ENCODE measurements around the gene MRPL53.

The MRPL53 gene

GRCh38 chr2:74499940-74500577 lies 27.6 kb upstream of the MRPL53 start:
- Histone ChIP-seq H3K36me3 (ENCODE audit: low read length) (no peaks in the 10 kb centered on the region), H3K9me3 (ENCODE audit: insufficient read depth, low read length) (no peaks in the 10 kb centered on the region), H3K79me2 (ENCODE audit: insufficient read depth, low read length) (no peaks in the 10 kb centered on the region), H4K20me1 (ENCODE audit: low read depth, low read length) (no peaks in the 10 kb centered on the region), H3K27me3 (ENCODE audit: low read length) (no peaks in the 10 kb centered on the region), H3K9ac (ENCODE audit: low read length) (no peak overlapping the region), H3K27ac (ENCODE audit: low read depth, low read length) (no peak overlapping the region), H3K4me3 (ENCODE audit: insufficient read depth, low read length, poor library complexity, severe bottlenecking) (no peak overlapping the region), H3F3A (ENCODE audit: insufficient read depth) (no peaks in the 10 kb centered on the region), H3K9me2 (replicated peaks; ENCODE audit: insufficient read depth, low read length) (no peaks in the 10 kb centered on the region), H3K4me2 (ENCODE audit: low read depth, low read length, poor library complexity, severe bottlenecking) (no peak overlapping the region), H2AFZ (ENCODE audit: low read depth, low read length, severe bottlenecking) (no peak overlapping the region)
- TF ChIP-seq CTCF (IDR thresholded peaks at IDR 0.05; ENCODE audit: insufficient read depth, low read length, poor library complexity, severe bottlenecking) (no peak), EZH2phosphoT487 (conservative IDR thresholded peaks at IDR 0.05; ENCODE audit: low read length) (no peak)

GRCh38 chr2:74499267-74499939 lies 26.9 kb upstream of the MRPL53 start, which contains the start of gene LBX2:
Gene LBX2, minus strand, starts transcription at chr2:74499603. Its CDS starts 66 bp downstream, at chr2:74499537.
- Histone ChIP-seq H2AFZ (ENCODE audit: low read depth, low read length, severe bottlenecking) (no peak within 1 kb of the TSS), H3K9me3 (ENCODE audit: insufficient read depth, low read length) (no peaks in the 10 kb centered on the region), H3K36me3 (ENCODE audit: low read length) (no peaks in the 10 kb centered on the region), H4K20me1 (ENCODE audit: low read depth, low read length) (no peaks in the 10 kb centered on the region), H3K4me3 (ENCODE audit: insufficient read depth, low read length, poor library complexity, severe bottlenecking) (no peak within 1 kb of the TSS), H3K9ac (ENCODE audit: low read length) (no peak within 1 kb of the TSS), H3K27me3 (ENCODE audit: low read length) (no peaks in the 10 kb centered on the region), H3K27ac (ENCODE audit: low read depth, low read length) (no peak within 1 kb of the TSS), H3K4me2 (ENCODE audit: low read depth, low read length, poor library complexity, severe bottlenecking) (no peak within 1 kb of the TSS), H3K9me2 (replicated peaks; ENCODE audit: insufficient read depth, low read length) (no peaks in the 10 kb centered on the region), H3F3A (ENCODE audit: insufficient read depth) (no peaks in the 10 kb centered on the region), H3K79me2 (ENCODE audit: insufficient read depth, low read length) (no peaks in the 10 kb centered on the region)
- TF ChIP-seq EZH2phosphoT487 (conservative IDR thresholded peaks at IDR 0.05; ENCODE audit: low read length): no peak
- TF ChIP-seq CTCF (IDR thresholded peaks at IDR 0.05; ENCODE audit: insufficient read depth, low read length, poor library complexity, severe bottlenecking): no peak

- Histone ChIP-seq H3K4me3 (ENCODE audit: insufficient read depth, low read length, poor library complexity, severe bottlenecking) (no peak overlapping the region), H3K79me2 (ENCODE audit: insufficient read depth, low read length) (no peaks in the 10 kb centered on the region), H3K27me3 (ENCODE audit: low read length) (no peaks in the 10 kb centered on the region), H2AFZ (ENCODE audit: low read depth, low read length, severe bottlenecking) (no peak overlapping the region), H3K27ac (ENCODE audit: low read depth, low read length) (no peak overlapping the region), H3K36me3 (ENCODE audit: low read length) (no peaks in the 10 kb centered on the region), H3K9me2 (replicated peaks; ENCODE audit: insufficient read depth, low read length) (no peaks in the 10 kb centered on the region), H3K4me2 (ENCODE audit: low read depth, low read length, poor library complexity, severe bottlenecking) (no peak overlapping the region), H3K9ac (ENCODE audit: low read length) (no peak overlapping the region), H4K20me1 (ENCODE audit: low read depth, low read length) (no peaks in the 10 kb centered on the region), H3F3A (ENCODE audit: insufficient read depth) (no peaks in the 10 kb centered on the region), H3K9me3 (ENCODE audit: insufficient read depth, low read length) (no peaks in the 10 kb centered on the region)
- TF ChIP-seq EZH2phosphoT487 (conservative IDR thresholded peaks at IDR 0.05; ENCODE audit: low read length) (no peak), CTCF (IDR thresholded peaks at IDR 0.05; ENCODE audit: insufficient read depth, low read length, poor library complexity, severe bottlenecking) (no peak)
Measured at GRCh38 chr2:74498500-74499266, 26.2 kb upstream of the MRPL53 start.

All from SU-DHL-6 (cell line).